Activated CD4-positive, alpha-beta memory T cell treated with anti-CD3 and anti-CD28 coated beads, Interleukin-2, amount 10 ng/mL, durations not matched to agents 7 days and 5 days (primary cell): Measurements from ENCODE around the gene CHKA. TPM values are rescaled to one million over a fixed set of nuclear protein-coding genes. Genes with fewer than 3 reads are reported as not detected.

Experiments
- CTCF ChIA-PET: fragments of 350-600 bp; sonication (Branson Sonifier 250); formaldehyde crosslinking; loops from one replicate; lab custom pipeline; 2021; ENCODE audit warnings: antibody characterized with exemption, inconsistent platforms; lab: Charles Lee
- POLR2A ChIA-PET: fragments of 350-600 bp; sonication (Branson Sonifier 250); formaldehyde crosslinking; loops from one replicate; lab custom pipeline; 2021; ENCODE audit warnings: antibody characterized with exemption; lab: Charles Lee
- DNase-seq: peaks from one replicate; pipeline ENCODE4 v3.0.0-alpha.2; 2020
- H3K27ac Mint-ChIP-seq: one replicate; pipeline ENCODE4 v1.8.0; 2021; ENCODE audit warnings: mild to moderate bottlenecking, mixed read lengths
- H3K27me3 Mint-ChIP-seq: one replicate; pipeline ENCODE4 v1.8.0; 2021; ENCODE audit warnings: mixed read lengths
- H3K36me3 Mint-ChIP-seq: one replicate; pipeline ENCODE4 v1.8.0; 2021; ENCODE audit warnings: low read depth, mixed read lengths
- H3K4me1 Mint-ChIP-seq: one replicate; pipeline ENCODE4 v1.8.0; 2021; ENCODE audit warnings: mixed read lengths
- H3K4me3 Mint-ChIP-seq: one replicate; pipeline ENCODE4 v1.8.0; 2021; ENCODE audit warnings: mild to moderate bottlenecking, mixed read lengths
- H3K9me3 Mint-ChIP-seq: one replicate; pipeline ENCODE4 v1.8.0; 2021; ENCODE audit warnings: mixed read lengths
- total RNA-seq, 2 experiments: library from RNA; stranded (reverse); gene quantifications; one replicate each; pipeline ENCODE4 v1.2.3, GENCODE V29; 2021

CHKA gene
- total RNA-seq, 2 experiments from 2014 or later = 3.0 to 3.1 TPM

DNA sequence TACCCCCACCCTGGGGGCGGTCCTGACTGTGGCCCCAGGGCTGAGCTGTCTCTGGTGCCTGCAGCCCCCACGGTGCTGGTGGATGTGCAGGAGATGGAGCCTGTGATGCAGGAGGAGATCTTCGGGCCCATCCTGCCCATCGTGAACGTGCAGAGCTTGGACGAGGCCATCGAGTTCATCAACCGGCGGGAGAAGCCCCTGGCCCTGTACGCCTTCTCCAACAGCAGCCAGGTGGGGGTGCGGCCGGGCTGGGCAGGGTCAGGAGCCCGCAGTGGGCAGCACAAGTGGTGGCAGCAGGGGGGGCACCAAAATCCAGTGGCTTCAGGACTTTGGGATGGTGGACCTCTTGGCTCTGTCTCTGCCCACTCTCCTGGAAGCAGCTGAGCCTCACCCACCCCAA lies 98.7 kb downstream of the CHKA start:
- no peak overlapping the region for H3K4me3 Mint-ChIP-seq
- CTCF ChIA-PET = interaction anchor here (0.6 kb wide), 1 partner anchor 8 kb away, joined by 7 read pairs; the partner anchor contains the start of gene NDUFS8
- no peaks in the 10 kb centered on the region for H3K9me3 Mint-ChIP-seq
- no peak overlapping the region for H3K27ac Mint-ChIP-seq
- no peaks in the 10 kb centered on the region for H3K36me3 Mint-ChIP-seq
- POLR2A ChIA-PET = no interaction called here
- H3K27me3 Mint-ChIP-seq = peaks cover 2% of the 10 kb centered on the region
- no peak for DNase-seq
- no peaks in the 10 kb centered on the region for H3K4me1 Mint-ChIP-seq

DNA sequence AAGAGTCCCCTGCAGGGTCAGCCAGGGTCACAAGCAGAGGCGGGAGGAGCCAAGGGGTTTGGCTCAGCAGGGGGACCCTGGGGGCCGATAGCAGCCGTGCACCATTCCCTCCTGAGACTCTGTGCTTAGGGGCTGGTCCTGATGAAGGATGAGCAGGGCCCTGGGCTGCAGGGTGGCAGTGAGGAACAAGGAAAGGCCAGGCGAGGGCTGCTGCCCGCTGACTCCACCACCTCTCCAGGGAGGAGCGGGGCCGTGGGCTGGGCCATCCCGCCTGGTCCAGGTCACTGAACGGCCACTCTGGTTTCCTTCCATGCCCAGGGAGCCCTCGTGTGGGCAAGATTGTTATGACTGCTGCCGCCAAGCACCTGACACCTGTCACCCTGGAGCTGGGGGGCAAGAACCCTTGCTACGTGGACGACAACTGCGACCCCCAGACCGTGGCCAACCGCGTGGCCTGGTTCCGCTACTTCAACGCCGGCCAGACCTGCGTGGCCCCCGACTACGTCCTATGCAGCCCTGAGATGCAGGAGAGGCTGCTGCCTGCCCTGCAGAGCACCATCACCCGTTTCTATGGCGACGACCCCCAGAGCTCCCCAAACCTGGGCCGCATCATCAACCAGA lies 99.9 kb downstream of the CHKA start:
- Mint-ChIP-seq H3K27ac (no peak overlapping the region), H3K4me3 (no peak overlapping the region), H3K27me3 (peaks cover 2% of the 10 kb centered on the region), H3K9me3 (no peaks in the 10 kb centered on the region), H3K36me3 (no peaks in the 10 kb centered on the region), H3K4me1 (no peaks in the 10 kb centered on the region)
- POLR2A ChIA-PET = no interaction called here
- CTCF ChIA-PET = no interaction called here
- no peak for DNase-seq

DNA sequence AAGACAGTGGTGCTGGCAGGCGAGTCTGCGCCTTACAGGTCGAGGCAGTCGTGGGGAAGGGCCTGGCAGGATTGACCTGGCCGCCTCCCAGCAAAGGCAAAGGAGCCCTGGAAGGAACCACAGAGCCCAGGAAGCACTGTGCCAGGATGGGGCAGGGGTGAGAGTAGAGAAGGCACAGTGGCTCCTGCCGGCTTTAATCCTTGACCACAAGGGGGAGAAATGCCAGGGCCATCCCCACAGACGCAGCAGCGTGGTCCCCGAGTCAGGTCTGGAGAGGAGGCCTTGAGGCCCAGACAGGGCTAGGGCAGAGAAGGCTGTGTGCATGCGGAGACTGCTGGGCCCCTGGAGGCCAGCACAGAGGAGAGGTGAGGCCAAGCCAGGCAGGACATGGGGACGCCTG lies 100.6 kb downstream of the CHKA start:
- no peak overlapping the region for H3K4me3 Mint-ChIP-seq
- H3K9me3 Mint-ChIP-seq = no peaks in the 10 kb centered on the region
- H3K27me3 Mint-ChIP-seq = peaks cover 2% of the 10 kb centered on the region
- no peak overlapping the region for H3K27ac Mint-ChIP-seq
- ChIA-PET POLR2A (no interaction called here), CTCF (no interaction called here)
- DNase-seq = no peak
- H3K36me3 Mint-ChIP-seq = no peaks in the 10 kb centered on the region
- no peaks in the 10 kb centered on the region for H3K4me1 Mint-ChIP-seq

DNA sequence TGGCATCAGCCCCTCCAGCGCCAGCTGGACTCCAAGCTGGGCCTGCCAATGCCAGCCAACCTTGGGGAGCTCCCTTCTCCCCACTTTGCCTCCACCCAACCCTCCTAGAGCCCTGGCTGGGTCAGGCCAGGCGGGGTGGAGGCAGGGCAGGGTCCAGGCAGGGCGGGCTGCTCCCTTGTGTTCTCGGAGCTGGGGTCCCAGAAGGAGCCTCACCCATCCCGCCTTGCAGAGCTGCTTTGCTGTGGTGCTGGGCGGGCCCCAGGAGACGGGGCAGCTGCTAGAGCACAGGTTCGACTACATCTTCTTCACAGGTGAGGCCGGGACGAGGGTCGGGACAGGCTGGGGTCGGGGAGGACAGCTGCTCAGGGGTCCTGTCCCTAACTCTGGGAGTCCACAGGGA lies 101.7 kb downstream of the CHKA start:
- Mint-ChIP-seq H3K27ac (no peak overlapping the region), H3K27me3 (no peaks in the 10 kb centered on the region), H3K4me3 (no peak overlapping the region), H3K4me1 (no peaks in the 10 kb centered on the region), H3K9me3 (no peaks in the 10 kb centered on the region), H3K36me3 (no peaks in the 10 kb centered on the region)
- no peak for DNase-seq
- ChIA-PET POLR2A (no interaction called here), CTCF (interaction anchor here (1.1 kb wide), 1 partner anchor 126 kb away, joined by 3 read pairs; no protein-coding TSS in a partner anchor)

DNA sequence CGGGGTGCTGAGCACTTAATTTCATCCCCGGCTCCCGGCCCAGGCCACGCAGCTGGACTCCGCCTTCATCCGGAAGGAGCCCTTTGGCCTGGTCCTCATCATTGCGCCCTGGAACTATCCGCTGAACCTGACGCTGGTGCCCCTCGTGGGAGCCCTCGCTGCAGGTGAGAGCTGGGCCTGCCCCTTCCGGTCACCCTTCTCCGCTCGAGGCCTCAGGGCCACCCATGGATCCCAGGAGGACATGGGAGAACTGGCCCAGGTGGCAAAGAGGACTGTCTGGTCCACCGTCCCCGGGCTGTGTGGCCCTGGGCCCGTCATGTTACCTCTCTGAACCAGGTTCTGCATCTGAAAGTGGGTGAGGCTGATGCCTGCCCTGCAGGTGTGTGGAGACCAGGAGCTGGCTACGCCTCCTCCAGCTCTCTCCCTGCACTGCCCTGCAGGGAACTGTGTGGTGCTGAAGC lies 102.4 kb downstream of the CHKA start:
- Mint-ChIP-seq H3K27me3 (no peaks in the 10 kb centered on the region), H3K4me3 (no peak overlapping the region), H3K27ac (no peak overlapping the region), H3K36me3 (no peaks in the 10 kb centered on the region), H3K9me3 (no peaks in the 10 kb centered on the region), H3K4me1 (no peaks in the 10 kb centered on the region)
- CTCF ChIA-PET = interaction anchor here (1.1 kb wide), 1 partner anchor 126 kb away, joined by 3 read pairs; no protein-coding TSS in a partner anchor
- POLR2A ChIA-PET = no interaction called here
- DNase-seq = no peak

DNA sequence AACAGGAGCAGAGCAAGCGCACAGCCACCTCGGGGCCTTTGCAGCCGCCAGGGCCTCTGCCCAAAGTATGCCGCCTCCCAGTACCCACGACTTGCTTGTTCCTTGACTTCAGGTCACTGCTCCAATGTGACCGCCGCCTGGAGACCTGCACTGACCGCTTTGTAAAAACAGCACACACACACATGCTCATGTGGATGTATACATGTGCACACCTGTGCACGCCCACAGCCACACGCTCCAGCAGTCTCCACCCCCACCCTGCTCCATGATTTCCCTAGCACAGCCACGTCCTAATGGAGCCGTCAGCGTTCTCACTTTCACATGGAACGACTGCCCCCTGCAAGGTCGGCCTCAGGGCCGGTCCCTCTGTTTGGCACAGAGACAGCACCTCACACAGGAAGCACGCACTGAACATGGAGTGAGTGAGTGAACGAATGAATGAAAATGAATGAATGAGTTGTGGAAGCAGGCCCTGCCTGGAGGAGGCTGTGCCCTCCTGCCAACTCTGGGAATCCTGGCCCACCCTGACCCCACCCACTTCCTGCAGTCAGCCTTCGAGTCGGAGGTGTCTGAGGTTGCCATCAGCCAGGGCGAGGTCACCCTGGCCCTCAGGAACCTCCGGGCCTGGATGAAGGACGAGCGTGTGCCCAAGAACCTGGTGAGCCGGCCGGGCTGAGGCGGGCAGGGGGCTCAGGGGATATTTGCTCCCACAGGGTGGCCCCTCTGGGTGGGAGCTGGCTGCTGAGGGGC lies 103.0 kb downstream of the CHKA start:
- Mint-ChIP-seq H3K4me3 (no peak overlapping the region), H3K36me3 (no peaks in the 10 kb centered on the region), H3K4me1 (no peaks in the 10 kb centered on the region), H3K27ac (no peak overlapping the region), H3K27me3 (no peaks in the 10 kb centered on the region), H3K9me3 (no peaks in the 10 kb centered on the region)
- DNase-seq = no peak
- ChIA-PET POLR2A (no interaction called here), CTCF (no interaction called here)

DNA sequence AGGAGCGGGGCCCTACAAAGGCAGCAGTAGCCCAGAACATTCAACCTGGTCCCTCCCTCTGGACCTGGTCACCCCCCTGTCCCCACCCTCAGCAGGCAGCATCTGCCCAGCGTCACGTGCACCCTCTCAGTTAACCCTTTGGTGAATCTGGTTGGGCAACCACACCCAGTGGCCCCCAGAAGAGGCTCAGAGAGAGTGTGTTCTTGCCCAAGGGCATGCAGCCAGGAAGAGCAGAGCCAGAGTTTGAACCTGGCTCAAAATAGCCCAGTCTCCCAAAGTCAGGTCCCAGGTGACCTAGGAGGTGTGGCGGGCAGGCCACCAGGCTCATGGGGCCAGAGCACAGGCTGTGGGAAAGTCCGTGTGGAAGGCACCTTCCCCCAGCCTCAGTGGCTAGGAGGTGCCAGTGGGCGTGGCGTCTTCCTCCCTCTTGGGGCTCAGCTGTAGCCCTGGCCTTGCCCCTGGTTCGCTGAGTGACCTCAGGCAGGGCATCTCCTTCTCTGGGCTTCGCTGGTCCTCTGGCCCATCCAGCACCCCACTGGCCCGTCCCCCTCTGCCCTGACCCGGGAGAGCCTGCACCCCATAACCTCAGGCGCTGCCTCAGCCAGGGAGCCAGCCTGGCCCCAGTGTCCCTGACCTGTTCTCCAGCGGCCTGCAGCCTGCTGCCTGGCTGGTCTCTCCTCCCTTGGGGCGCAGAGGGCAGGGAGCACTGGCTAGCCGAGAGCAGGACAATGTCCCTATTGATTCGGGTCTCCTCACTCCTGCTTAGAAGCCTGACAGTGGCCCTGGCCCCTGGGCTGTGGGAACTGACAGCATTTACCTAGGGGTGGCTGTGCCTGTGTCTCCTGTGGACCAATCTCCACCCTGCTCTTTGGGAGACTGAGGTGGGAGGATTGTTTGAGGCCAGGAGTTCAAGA lies 104.0 kb downstream of the CHKA start:
- no peak overlapping the region for H3K27ac Mint-ChIP-seq
- no peaks in the 10 kb centered on the region for H3K36me3 Mint-ChIP-seq
- POLR2A ChIA-PET = no interaction called here
- H3K27me3 Mint-ChIP-seq = no peaks in the 10 kb centered on the region
- CTCF ChIA-PET = no interaction called here
- no peaks in the 10 kb centered on the region for H3K4me1 Mint-ChIP-seq
- DNase-seq = no peak
- H3K4me3 Mint-ChIP-seq = no peak overlapping the region
- no peaks in the 10 kb centered on the region for H3K9me3 Mint-ChIP-seq

DNA sequence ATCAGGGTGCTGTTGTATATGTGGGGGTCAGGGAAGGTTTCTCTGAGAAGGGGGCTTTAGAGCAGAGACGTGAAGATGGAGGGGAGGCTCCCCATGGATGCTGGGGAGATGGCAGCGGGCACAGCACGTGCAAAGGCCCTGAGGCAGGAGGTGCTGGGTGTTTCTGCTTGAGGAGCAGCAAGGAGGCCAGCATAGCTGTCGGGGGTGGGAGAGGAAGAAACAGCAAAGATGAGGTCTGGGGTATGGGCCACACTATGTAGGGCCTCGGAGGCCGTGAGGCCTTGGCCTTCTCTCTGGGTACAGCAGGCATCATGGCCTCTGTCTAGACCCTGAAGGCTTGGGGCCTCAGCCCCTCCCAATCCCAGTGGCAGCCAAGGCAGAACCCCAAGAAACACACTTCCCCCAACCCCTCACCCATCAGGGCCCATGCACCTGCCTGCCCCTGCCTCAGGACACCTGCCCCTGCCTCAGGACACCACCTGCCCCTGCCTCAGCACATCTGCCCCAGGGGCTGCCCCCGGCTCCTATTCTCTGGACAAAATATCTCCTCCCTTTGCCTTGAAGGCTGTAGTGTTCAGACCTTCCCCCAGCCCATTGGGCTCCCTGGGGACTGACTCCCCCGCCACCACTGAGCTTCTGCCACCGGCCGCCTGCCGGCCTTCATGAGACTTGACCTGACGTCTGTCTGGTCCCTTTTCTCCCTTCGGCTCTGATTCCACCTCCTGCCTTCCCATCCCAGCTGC lies 104.9 kb downstream of the CHKA start:
- Mint-ChIP-seq H3K4me1 (no peaks in the 10 kb centered on the region), H3K36me3 (no peaks in the 10 kb centered on the region), H3K27ac (no peak overlapping the region), H3K27me3 (no peaks in the 10 kb centered on the region), H3K9me3 (no peaks in the 10 kb centered on the region), H3K4me3 (no peak overlapping the region)
- CTCF ChIA-PET = no interaction called here
- POLR2A ChIA-PET = no interaction called here
- DNase-seq = no peak

DNA sequence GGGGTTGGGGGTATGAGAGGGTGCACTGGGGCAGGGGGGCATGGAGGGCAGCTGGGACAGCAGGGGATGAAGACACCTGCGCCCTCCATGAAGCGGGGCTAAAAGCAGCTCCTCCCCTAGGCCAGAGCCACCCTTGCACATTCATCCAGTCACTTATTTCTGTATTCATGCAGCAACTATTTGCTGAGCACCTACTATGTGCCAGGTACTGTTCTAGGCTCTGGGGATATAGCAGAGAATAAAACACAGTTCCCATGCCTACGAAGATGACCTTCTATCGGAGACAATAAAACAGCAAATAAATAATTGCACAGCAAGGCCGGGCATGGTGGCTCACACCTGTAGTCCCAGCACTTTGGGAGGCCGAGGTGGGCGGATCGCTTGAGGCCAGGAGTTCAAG lies 105.7 kb downstream of the CHKA start:
- Mint-ChIP-seq H3K4me3 (no peak overlapping the region), H3K9me3 (no peaks in the 10 kb centered on the region), H3K27me3 (no peaks in the 10 kb centered on the region), H3K27ac (no peak overlapping the region), H3K4me1 (no peaks in the 10 kb centered on the region), H3K36me3 (no peaks in the 10 kb centered on the region)
- ChIA-PET CTCF (no interaction called here), POLR2A (no interaction called here)
- DNase-seq = no peak

DNA sequence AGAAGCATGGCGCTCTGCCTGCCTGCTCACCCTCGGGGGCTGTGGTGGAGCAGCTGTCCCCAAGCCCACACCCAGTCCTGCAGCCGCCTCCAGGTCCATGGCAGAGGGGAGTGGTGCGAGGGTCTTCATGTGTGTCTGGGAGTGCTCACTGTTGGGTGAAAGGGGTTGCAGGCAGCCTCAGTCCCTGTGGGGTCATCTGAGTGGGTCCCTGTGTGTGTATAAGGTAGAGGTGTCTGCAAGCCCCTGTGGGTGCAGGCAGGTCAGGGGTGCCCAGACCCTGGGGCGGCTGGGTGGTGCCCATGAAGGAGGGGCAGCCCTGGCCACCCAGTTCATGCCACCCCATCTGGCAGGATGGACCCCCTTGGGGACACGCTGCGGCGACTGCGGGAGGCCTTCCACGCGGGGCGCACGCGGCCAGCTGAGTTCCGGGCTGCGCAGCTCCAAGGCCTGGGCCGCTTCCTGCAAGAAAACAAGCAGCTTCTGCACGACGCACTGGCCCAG lies 106.2 kb downstream of the CHKA start:
- Mint-ChIP-seq H3K36me3 (no peaks in the 10 kb centered on the region), H3K4me1 (no peaks in the 10 kb centered on the region), H3K9me3 (no peaks in the 10 kb centered on the region), H3K4me3 (no peak overlapping the region), H3K27me3 (no peaks in the 10 kb centered on the region), H3K27ac (no peak overlapping the region)
- ChIA-PET POLR2A (no interaction called here), CTCF (interaction anchor here (0.5 kb wide), 1 partner anchor 449 kb away, joined by 5 read pairs; no protein-coding TSS in a partner anchor)
- no peak for DNase-seq

DNA sequence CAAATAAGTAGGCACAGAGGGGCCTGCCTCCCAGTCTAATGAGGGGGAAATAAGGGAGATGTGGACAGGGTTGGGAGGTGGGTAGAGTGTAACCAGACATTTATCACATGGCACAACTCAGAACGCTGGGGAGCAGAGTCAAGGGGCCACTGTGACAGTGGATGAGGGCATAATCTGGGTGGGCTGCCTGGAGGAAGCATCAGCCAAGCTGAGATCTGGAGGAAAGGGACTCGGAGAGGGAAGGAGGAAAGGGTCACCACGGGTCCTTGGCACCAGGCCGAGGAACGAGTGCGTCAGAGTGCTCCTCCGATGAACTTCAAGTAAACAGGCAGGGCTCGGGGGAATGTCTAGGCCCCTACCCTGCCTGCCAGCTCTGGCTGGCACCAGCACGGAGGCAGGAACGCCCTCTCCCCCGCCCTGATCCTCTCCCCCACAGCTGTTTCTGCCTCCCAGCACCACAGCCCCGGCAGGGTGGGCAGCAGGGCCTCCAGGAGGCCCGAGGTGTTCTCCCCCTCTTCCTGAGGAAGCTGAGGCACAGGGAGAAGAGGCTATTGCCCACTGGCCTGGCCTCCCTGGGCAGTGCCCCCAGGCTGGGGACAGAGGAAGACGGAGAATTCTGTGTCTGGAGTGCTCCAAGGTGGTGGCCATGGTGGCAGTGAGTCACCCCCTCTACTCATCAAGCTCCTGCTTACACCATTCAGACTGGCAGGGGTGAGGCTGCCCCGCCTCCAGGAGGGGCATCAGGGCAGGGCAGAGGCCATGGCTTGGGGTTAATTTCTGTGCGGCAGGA lies 106.8 kb downstream of the CHKA start:
- ChIA-PET POLR2A (no interaction called here), CTCF (interaction anchor here (0.5 kb wide), 1 partner anchor 448 kb away, joined by 5 read pairs; no protein-coding TSS in a partner anchor)
- no peaks in the 10 kb centered on the region for H3K27me3 Mint-ChIP-seq
- no peaks in the 10 kb centered on the region for H3K4me1 Mint-ChIP-seq
- no peaks in the 10 kb centered on the region for H3K36me3 Mint-ChIP-seq
- no peak overlapping the region for H3K4me3 Mint-ChIP-seq
- no peak overlapping the region for H3K27ac Mint-ChIP-seq
- no peak for DNase-seq
- H3K9me3 Mint-ChIP-seq = no peaks in the 10 kb centered on the region
